Natural killer cell treated with Interleukin-12 subunit alpha and Interleukin-12 subunit beta and Interleukin-15 and Interleukin-18, amount 100 ng/mL, for 72 hours (primary cell): ENCODE data around the gene POMGNT2. TPM values are rescaled to one million over a fixed set of nuclear protein-coding genes. Genes with fewer than 3 reads are reported as not detected.
"Not testable (repeated sequence)": the region's sequence is repeated elsewhere in the genome, so short reads cannot be mapped to it uniquely, and the experiment has no call there.

ENCODE experiments used
- ATAC-seq, 2 donors: fragments of 150-1000 bp; cut with Tn5 transposase in 1 of 2; sonication (Bioruptor Pico), chemical (Tn5 transposase) in 1 of 2; 2 replicates each; pipeline ENCODE4 v1.10.0; 2021
- DNase-seq: peaks from one replicate; pipeline ENCODE4 v3.0.0; 2022; ENCODE audit warnings: low spot score
- H3K27ac Mint-ChIP-seq, 2 donors: 1 replicate in 1 of 2; 2 replicates in 1 of 2; pipeline ENCODE4 v1.8.0; 2022; ENCODE audit warnings: mixed read lengths in 2 of 2, mild to moderate bottlenecking in 1 of 2, moderate library complexity in 1 of 2
- H3K27me3 Mint-ChIP-seq, 2 donors: 1 replicate in 1 of 2; 2 replicates in 1 of 2; pipeline ENCODE4 v1.8.0; 2022; ENCODE audit warnings: mixed read lengths in 2 of 2
- H3K36me3 Mint-ChIP-seq: one replicate; pipeline ENCODE4 v1.8.0; 2022; ENCODE audit warnings: mixed read lengths
- H3K4me1 Mint-ChIP-seq, 2 donors: 1 replicate in 1 of 2; 2 replicates in 1 of 2; pipeline ENCODE4 v1.8.0; 2022; ENCODE audit warnings: low read depth in 2 of 2, mixed read lengths in 2 of 2, mild to moderate bottlenecking in 1 of 2
- H3K4me3 Mint-ChIP-seq: one replicate; pipeline ENCODE4 v1.8.0; 2022; ENCODE audit warnings: mixed read lengths
- H3K9me3 Mint-ChIP-seq: 2 replicates; pipeline ENCODE4 v1.8.0; 2022; ENCODE audit warnings: mixed read lengths
- total RNA-seq, 2 donors: library from RNA; stranded (reverse); gene quantifications; one replicate each; pipeline ENCODE4 v1.2.3, GENCODE V29; 2022

Gene POMGNT2
- total RNA-seq, 2 donors from 2014 or later, result 6.2 to 7.4 TPM

- no peak overlapping the region for H3K27ac Mint-ChIP-seq
These were observed 44.6 kb downstream of the POMGNT2 start for GRCh38 chr3:43061101-43061895.

DNA sequence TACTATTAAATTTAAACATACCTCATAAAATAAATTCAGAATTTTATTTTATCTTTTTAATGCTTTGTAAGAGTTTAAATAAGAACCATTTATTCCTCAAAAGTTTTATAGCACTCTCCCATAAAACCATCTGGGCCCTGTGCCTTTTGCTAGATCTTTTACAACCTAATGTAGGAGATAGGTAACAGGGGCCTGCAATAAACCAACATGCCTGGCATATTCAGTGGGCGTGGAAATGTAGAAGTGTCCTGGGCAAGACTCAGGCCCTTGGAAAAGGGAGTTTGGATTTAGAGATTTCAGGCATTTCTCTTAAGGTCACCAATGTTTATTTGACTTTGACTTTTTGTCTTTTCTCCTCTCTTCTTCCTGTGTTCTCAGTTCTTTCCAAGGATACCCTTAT lies 46.4 kb downstream of the POMGNT2 start:
- H3K27me3 Mint-ChIP-seq, result no peaks in the 10 kb centered on the region
- H3K9me3 Mint-ChIP-seq, result no peaks in the 10 kb centered on the region
- H3K4me1 Mint-ChIP-seq, result peaks cover 0 to 5% of the 10 kb centered on the region in 2 donors
- DNase-seq (no peak), ATAC-seq (no peak)
- no peaks in the 10 kb centered on the region for H3K36me3 Mint-ChIP-seq
- H3K27ac Mint-ChIP-seq, result no peak overlapping the region
- no peak overlapping the region for H3K4me3 Mint-ChIP-seq

More at GRCh38 chr3:43061101-43061895, 44.6 kb downstream of the POMGNT2 start:
- ATAC-seq, result no peak
- Mint-ChIP-seq H3K27me3 (no peaks in the 10 kb centered on the region), H3K4me1 (peaks cover 0 to 5% of the 10 kb centered on the region in 2 donors), H3K4me3 (no peak overlapping the region), H3K9me3 (no peaks in the 10 kb centered on the region), H3K36me3 (no peaks in the 10 kb centered on the region)
- no peak for DNase-seq

GRCh38 chr3:43055806-43056770 lies 49.8 kb downstream of the POMGNT2 start:
- no peak for DNase-seq
- Mint-ChIP-seq H3K4me1 (no peaks in the 10 kb centered on the region), H3K9me3 (peaks cover 8% of the 10 kb centered on the region), H3K27me3 (peaks cover 0 to 5% of the 10 kb centered on the region in 2 donors), H3K4me3 (no peak overlapping the region), H3K36me3 (peaks cover 13% of the 10 kb centered on the region), H3K27ac (no peak overlapping the region)
- ATAC-seq, result no peak

- Mint-ChIP-seq H3K36me3 (peaks cover 20% of the 10 kb centered on the region), H3K27me3 (peaks cover 0 to 5% of the 10 kb centered on the region in 2 donors), H3K9me3 (peaks cover 8% of the 10 kb centered on the region), H3K27ac (no peak overlapping the region), H3K4me1 (no peaks in the 10 kb centered on the region), H3K4me3 (no peak overlapping the region)
- ATAC-seq (no peak), DNase-seq (no peak)
These were observed 50.5 kb downstream of the POMGNT2 start for GRCh38 chr3:43055393-43055792.

GRCh38 chr3:43054754-43055153 lies 51.1 kb downstream of the POMGNT2 start:
- Mint-ChIP-seq H3K4me3 (no peak overlapping the region), H3K27ac (no peak overlapping the region), H3K36me3 (peaks cover 24% of the 10 kb centered on the region), H3K4me1 (no peaks in the 10 kb centered on the region), H3K9me3 (peaks cover 8% of the 10 kb centered on the region), H3K27me3 (peaks cover 0 to 5% of the 10 kb centered on the region in 2 donors)
- ATAC-seq (no peak), DNase-seq (no peak)

DNA sequence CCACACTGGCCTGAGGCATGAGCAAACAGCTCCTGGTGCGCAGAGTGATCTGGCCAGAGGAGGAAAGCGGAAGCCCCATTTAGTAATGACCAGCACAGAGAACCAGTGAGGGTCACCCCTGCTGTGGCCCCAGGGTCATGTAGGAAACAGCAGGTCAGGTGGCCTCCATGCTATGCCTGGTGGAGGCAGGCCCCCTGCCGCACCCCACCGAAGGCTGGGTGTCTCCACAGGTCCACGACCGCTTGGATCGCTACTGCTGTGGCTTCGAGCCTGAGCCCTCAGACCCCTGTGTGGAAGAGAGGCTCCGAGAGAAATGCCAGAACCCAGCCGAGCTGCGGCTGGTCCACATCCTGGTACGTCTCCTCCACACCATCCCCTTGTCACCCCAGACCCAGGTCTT lies 52.6 kb downstream of the POMGNT2 start:
- H3K36me3 Mint-ChIP-seq, result peaks cover 32% of the 10 kb centered on the region
- ATAC-seq (peak; percentile 28 to 31), DNase-seq (no peak)
- H3K4me1 Mint-ChIP-seq, result no peaks in the 10 kb centered on the region
- H3K27ac Mint-ChIP-seq, result no peak overlapping the region
- H3K9me3 Mint-ChIP-seq, result peaks cover 8% of the 10 kb centered on the region
- no peak overlapping the region for H3K4me3 Mint-ChIP-seq
- H3K27me3 Mint-ChIP-seq, result peaks cover 0 to 5% of the 10 kb centered on the region in 2 donors

GRCh38 chr3:43048470-43048869 lies 57.4 kb downstream of the POMGNT2 start:
- H3K4me3 Mint-ChIP-seq, result no peak overlapping the region
- H3K4me1 Mint-ChIP-seq, result no peaks in the 10 kb centered on the region
- peaks cover 57% of the 10 kb centered on the region for H3K36me3 Mint-ChIP-seq
- ATAC-seq, result no peak
- no peak for DNase-seq
- peaks cover 25% of the 10 kb centered on the region for H3K9me3 Mint-ChIP-seq
- peaks cover 0 to 5% of the 10 kb centered on the region in 2 donors for H3K27me3 Mint-ChIP-seq
- no peak overlapping the region for H3K27ac Mint-ChIP-seq

GRCh38 chr3:43046583-43046982 lies 59.3 kb downstream of the POMGNT2 start:
- peaks cover 49% of the 10 kb centered on the region for H3K36me3 Mint-ChIP-seq
- no peaks in the 10 kb centered on the region for H3K27me3 Mint-ChIP-seq
- DNase-seq (no peak), ATAC-seq (no peak)
- no peak overlapping the region for H3K4me3 Mint-ChIP-seq
- peaks cover 0 to under 1% of the 10 kb centered on the region in 2 donors for H3K4me1 Mint-ChIP-seq
- H3K9me3 Mint-ChIP-seq, result peaks cover 18% of the 10 kb centered on the region
- H3K27ac Mint-ChIP-seq, result no peak overlapping the region

DNA sequence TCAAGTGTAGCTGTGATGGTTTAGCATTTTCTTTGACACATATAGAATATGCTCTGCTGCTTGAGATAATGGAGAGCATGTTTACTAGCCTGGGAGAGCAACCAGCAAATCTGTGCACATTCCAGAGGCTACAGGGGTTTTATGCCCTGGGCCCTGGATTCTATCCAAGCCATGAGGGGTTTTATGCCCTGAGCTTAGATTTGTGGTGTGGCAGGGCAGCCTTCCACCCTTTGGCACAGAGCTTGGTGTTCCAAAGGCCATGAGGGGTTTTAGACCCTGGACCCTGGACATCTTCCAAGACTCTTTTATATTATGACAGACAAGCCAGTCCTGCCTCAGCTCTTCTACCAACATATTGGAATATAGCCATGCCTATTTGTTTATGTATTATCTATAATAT lies 60.8 kb downstream of the POMGNT2 start:
- H3K4me1 Mint-ChIP-seq, H3K4me3 Mint-ChIP-seq, ATAC-seq, DNase-seq, H3K27me3 Mint-ChIP-seq, H3K27ac Mint-ChIP-seq: not testable (repeated sequence)
- H3K36me3 Mint-ChIP-seq, result peaks cover 34% of the 10 kb centered on the region
- H3K9me3 Mint-ChIP-seq, result peaks cover 17% of the 10 kb centered on the region

DNA sequence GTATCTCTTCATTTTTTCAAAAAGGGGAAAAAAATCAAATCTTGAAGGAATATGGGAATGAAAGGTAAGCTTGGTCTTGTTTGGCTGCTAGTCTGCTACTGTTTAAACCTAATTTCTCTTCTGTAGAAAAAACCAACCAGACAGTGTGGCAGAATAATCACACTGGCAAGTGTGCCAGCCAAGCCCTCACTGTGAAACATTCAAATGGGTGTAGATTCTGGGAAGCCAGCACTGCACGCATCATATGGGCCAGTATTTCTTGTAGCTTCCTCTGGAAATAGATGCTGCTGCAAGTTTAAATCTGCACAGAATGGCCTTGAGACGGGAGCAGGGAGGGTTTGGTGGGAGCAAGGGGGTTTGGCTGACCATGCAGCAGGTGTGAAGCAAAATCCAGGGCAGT lies 62.1 kb downstream of the POMGNT2 start:
- Mint-ChIP-seq H3K36me3 (peaks cover 30% of the 10 kb centered on the region), H3K27me3 (no peaks in the 10 kb centered on the region), H3K4me1 (peaks cover 0 to 3% of the 10 kb centered on the region in 2 donors), H3K27ac (no peak overlapping the region), H3K9me3 (peaks cover 17% of the 10 kb centered on the region), H3K4me3 (no peak overlapping the region)
- ATAC-seq, result no peak
- DNase-seq, result no peak

DNA sequence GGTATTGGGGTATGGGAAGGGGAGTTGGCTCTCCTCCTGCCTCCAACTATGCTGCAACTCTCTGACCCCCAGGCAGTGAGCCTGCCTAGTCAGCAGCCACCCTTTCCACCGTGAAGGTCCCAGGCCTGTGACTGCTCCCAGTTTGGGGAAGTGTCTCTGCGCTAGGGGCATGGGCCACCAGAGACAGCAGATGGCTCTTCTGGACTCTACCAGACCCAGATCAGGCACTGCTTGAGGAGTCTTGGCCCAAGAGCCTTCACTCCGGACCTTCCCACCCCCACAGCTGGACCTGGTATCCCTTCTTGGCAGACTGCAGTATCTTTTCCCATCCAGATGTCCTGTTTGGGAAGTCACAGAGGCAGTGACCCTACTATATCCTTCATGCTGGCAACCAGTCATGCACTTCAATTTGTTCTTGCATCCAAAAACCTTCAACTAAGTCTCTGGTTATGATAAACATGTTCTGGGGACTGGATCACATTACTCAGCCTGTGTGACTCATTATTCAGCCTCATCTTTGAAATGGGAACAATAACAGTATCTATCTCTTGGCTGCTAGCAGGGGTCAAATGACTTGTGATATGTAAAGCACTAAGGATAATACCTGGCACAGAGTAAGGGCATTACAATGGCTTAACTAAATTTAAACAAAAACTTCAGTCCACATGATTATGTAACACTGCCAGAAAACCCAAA lies 62.7 kb downstream of the POMGNT2 start:
- Mint-ChIP-seq H3K27me3 (peaks cover 0 to 4% of the 10 kb centered on the region in 2 donors), H3K36me3 (peaks cover 25% of the 10 kb centered on the region), H3K9me3 (peaks cover 17% of the 10 kb centered on the region), H3K4me3 (no peak overlapping the region), H3K4me1 (peaks cover 3 to 5% of the 10 kb centered on the region in 2 donors), H3K27ac (no peak overlapping the region)
- DNase-seq (no peak), ATAC-seq (no peak)

GRCh38 chr3:43041517-43041916 lies 64.4 kb downstream of the POMGNT2 start:
- peaks cover 16% of the 10 kb centered on the region for H3K36me3 Mint-ChIP-seq
- peaks cover 11 to 20% of the 10 kb centered on the region in 2 donors for H3K4me1 Mint-ChIP-seq
- peaks cover 11% of the 10 kb centered on the region for H3K9me3 Mint-ChIP-seq
- DNase-seq (no peak), ATAC-seq (no peak)
- peaks cover 0 to 5% of the 10 kb centered on the region in 2 donors for H3K27me3 Mint-ChIP-seq
- H3K4me3 Mint-ChIP-seq, result no peak overlapping the region
- no peak overlapping the region for H3K27ac Mint-ChIP-seq

GRCh38 chr3:43038010-43038409 lies 67.9 kb downstream of the POMGNT2 start:
- no peak overlapping the region for H3K4me3 Mint-ChIP-seq
- H3K27ac Mint-ChIP-seq, result peak overlapping the region in 1 of 2 donors; percentile 76
- no peak for DNase-seq
- ATAC-seq, result no peak
- peaks cover 0 to 5% of the 10 kb centered on the region in 2 donors for H3K27me3 Mint-ChIP-seq
- H3K36me3 Mint-ChIP-seq, result no peaks in the 10 kb centered on the region
- H3K9me3 Mint-ChIP-seq, result no peaks in the 10 kb centered on the region
- peaks cover 28 to 29% of the 10 kb centered on the region in 2 donors for H3K4me1 Mint-ChIP-seq
